Gastroesophageal sphincter (tissue), 4 donors: ENCODE measurements around the gene CLCA1. TPM values are rescaled to one million over a fixed set of nuclear protein-coding genes. Genes with fewer than 3 reads are reported as not detected.

Source experiments
- ATAC-seq: fragments of 150-250 bp; one replicate; pipeline ENCODE4 v1.9.1; 2016; ENCODE audit warnings: mild to moderate bottlenecking, moderate library complexity
- H3K27ac ChIP-seq, 4 donors: fragments of 200-600 bp; sonication (generic) in 3 of 4; 1 replicate in 3 of 4; 2 replicates in 1 of 4; pipeline ENCODE4 v1.5.1; 2016 to 2019
- H3K27me3 ChIP-seq: fragments of 200-600 bp; sonication (generic); one replicate; pipeline ENCODE4 v1.5.1; 2019
- H3K36me3 ChIP-seq, 2 donors: fragments of 200-600 bp; sonication (generic); one replicate each; pipeline ENCODE4 v1.5.1; 2019; ENCODE audit warnings: control low read depth in 1 of 2
- H3K4me1 ChIP-seq, 3 donors: fragments of 200-600 bp; sonication (generic); 1 replicate in 2 of 3; 2 replicates in 1 of 3; pipeline ENCODE4 v1.5.1; 2016 to 2019; ENCODE audit warnings: control low read depth in 2 of 3
- H3K4me3 ChIP-seq, 2 donors: fragments of 200-600 bp; sonication (generic); one replicate each; pipeline ENCODE4 v1.5.1; 2019; ENCODE audit warnings: mild to moderate bottlenecking in 1 of 2, moderate library complexity in 1 of 2
- H3K9me3 ChIP-seq, 3 donors: fragments of 200-600 bp; sonication (generic); one replicate each; pipeline ENCODE4 v1.5.1; 2017 to 2019; ENCODE audit warnings: control low read depth in 2 of 3
- CTCF ChIP-seq, 4 experiments: fragments of 200-600 bp in 2 of 4; fragments of 450-650 bp in 2 of 4; sonication (generic) in 1 of 4; IDR thresholded peaks; one replicate each; pipeline ENCODE4 v1.5.1; 2017 to 2019; ENCODE audit warnings: antibody characterized with exemption in 4 of 4, mild to moderate bottlenecking in 2 of 4, moderate library complexity in 2 of 4
- EP300 ChIP-seq: sonication (generic); formaldehyde crosslinking; IDR thresholded peaks from one replicate; pipeline ENCODE4 v1.6.1; 2017; ENCODE audit warnings: antibody characterized with exemption, mild to moderate bottlenecking
- POLR2A ChIP-seq, 2 donors: fragments of 450-650 bp; IDR thresholded peaks; one replicate each; pipeline ENCODE4 v1.6.1; 2017; ENCODE audit warnings: antibody characterized with exemption in 2 of 2, mild to moderate bottlenecking in 2 of 2, moderate library complexity in 1 of 2
- POLR2AphosphoS5 ChIP-seq: sonication (generic); formaldehyde crosslinking; IDR thresholded peaks from one replicate; pipeline ENCODE4 v1.6.1; 2017; ENCODE audit warnings: antibody characterized with exemption
- WGBS, 2 donors: methylation state at CpG; one replicate each; pipeline ENCODE4 v1.1.5; 2018; ENCODE audit warnings: low coverage in 1 of 2; 5-methylcytosine and 5-hydroxymethylcytosine counted together
- total RNA-seq, 4 donors: library from RNA; depleted of rRNA; stranded (reverse); fragments of >200 nt; gene quantifications; one replicate each; pipeline ENCODE4 v1.1.0, GENCODE V29; 2016

CLCA1 gene
- total RNA-seq, 4 donors from 2014 or later: not detected

- H3K4me3 ChIP-seq: no peak overlapping the region
- no peak for ATAC-seq
- H3K4me1 ChIP-seq: no peaks in the 10 kb centered on the region
- TF ChIP-seq EP300 (no peak), POLR2A (IDR thresholded peaks at IDR 0.05) (no peak), POLR2AphosphoS5 (no peak), CTCF (IDR thresholded peaks at IDR 0.05) (no peak)
- peaks cover 0 to 8% (median 0%) of the 10 kb centered on the region in 3 donors for H3K9me3 ChIP-seq
- 76 to 98% methylated on average over 2 to 14 of the region's 32 CpGs for WGBS, 2 donors
- H3K36me3 ChIP-seq: no peaks in the 10 kb centered on the region
- no peaks in the 10 kb centered on the region for H3K27me3 ChIP-seq
- H3K27ac ChIP-seq: no peak overlapping the region
Measured at GRCh38 chr1:86523670-86524354, 55.1 kb downstream of the CLCA1 start.

- WGBS, 2 donors: 73 to 79% methylated on average over 4 of the region's 4 CpGs
- H3K27me3 ChIP-seq: peaks cover 3% of the 10 kb centered on the region
- no peak for ATAC-seq
Measured at GRCh38 chr1:86527306-86527705, 58.6 kb downstream of the CLCA1 start.

GRCh38 chr1:86530211-86530845 lies 61.6 kb downstream of the CLCA1 start:
- no peaks in the 10 kb centered on the region for H3K36me3 ChIP-seq
- TF ChIP-seq POLR2A (IDR thresholded peaks at IDR 0.05): no peak
- no peak for TF ChIP-seq POLR2AphosphoS5
- TF ChIP-seq CTCF (IDR thresholded peaks at IDR 0.05): no peak
- no peak for TF ChIP-seq EP300
- peaks cover 3% of the 10 kb centered on the region for H3K27me3 ChIP-seq
- no peak for ATAC-seq
- no peak overlapping the region for H3K4me3 ChIP-seq
- H3K9me3 ChIP-seq: no peaks in the 10 kb centered on the region
- H3K4me1 ChIP-seq: no peaks in the 10 kb centered on the region
- WGBS, 2 donors: 74 to 85% methylated on average over 3 of the region's 3 CpGs
- H3K27ac ChIP-seq: no peak overlapping the region

More at GRCh38 chr1:86527306-86527705, 58.6 kb downstream of the CLCA1 start:
- H3K27ac ChIP-seq: no peak overlapping the region
- H3K9me3 ChIP-seq: peaks cover 0 to 8% (median 0%) of the 10 kb centered on the region in 3 donors
- H3K4me3 ChIP-seq: no peak overlapping the region
- H3K4me1 ChIP-seq: no peaks in the 10 kb centered on the region
- TF ChIP-seq POLR2A (IDR thresholded peaks at IDR 0.05): no peak
- TF ChIP-seq EP300: no peak
- TF ChIP-seq POLR2AphosphoS5: no peak
- no peak for TF ChIP-seq CTCF (IDR thresholded peaks at IDR 0.05)
- no peaks in the 10 kb centered on the region for H3K36me3 ChIP-seq

GRCh38 chr1:86537928-86538695 lies 69.4 kb downstream of the CLCA1 start:
- WGBS, 2 donors: 49 to 64% methylated on average over 4 of the region's 4 CpGs
- H3K4me1 ChIP-seq: no peaks in the 10 kb centered on the region
- no peak overlapping the region for H3K27ac ChIP-seq
- ATAC-seq: no peak
- H3K4me3 ChIP-seq: no peak overlapping the region
- H3K9me3 ChIP-seq: no peaks in the 10 kb centered on the region
- no peaks in the 10 kb centered on the region for H3K27me3 ChIP-seq
- H3K36me3 ChIP-seq: no peaks in the 10 kb centered on the region
- no peak for TF ChIP-seq POLR2A (IDR thresholded peaks at IDR 0.05)
- no peak for TF ChIP-seq POLR2AphosphoS5
- TF ChIP-seq EP300: no peak
- TF ChIP-seq CTCF (IDR thresholded peaks at IDR 0.05): no peak
